ENCODE data around the gene OSBP2. TPM values are rescaled to one million over a fixed set of nuclear protein-coding genes. Genes with fewer than 3 reads are reported as not detected.

Gene OSBP2
- total and polyA plus RNA-seq, 2 of the 13 experiments (the other 11 are each of a cell fraction or from before 2014, with no cell fraction given), result 5.0 to 7.7 TPM

GRCh38 chr22:30881361-30882183, 186.9 kb downstream of the OSBP2 start (continued):
- TF ChIP-seq SMAD9 (CRISPR knock-in tag; IDR thresholded peaks at IDR 0.05) (no peak), SSRP1 (CRISPR knock-in tag; IDR thresholded peaks at IDR 0.05) (no peak), ERF (CRISPR knock-in tag; IDR thresholded peaks at IDR 0.05) (0 out of 2 replicates have a peak, but pooled peaks have one; percentile 12), ZNF101 (CRISPR knock-in tag; IDR thresholded peaks at IDR 0.05; ENCODE audit: borderline replicate concordance, low read depth) (no peak), ZNF430 (CRISPR knock-in tag; IDR thresholded peaks at IDR 0.05) (no peak), ZNF383 (CRISPR knock-in tag; IDR thresholded peaks at IDR 0.05; ENCODE audit: borderline replicate concordance) (no peak), NFYC (CRISPR knock-in tag; IDR thresholded peaks at IDR 0.05) (no peak), TOE1 (CRISPR knock-in tag; IDR thresholded peaks at IDR 0.05) (no peak), NFE2L1 (CRISPR knock-in tag; IDR thresholded peaks at IDR 0.05; ENCODE audit: borderline replicate concordance) (no peak), HIVEP1 (CRISPR knock-in tag; IDR thresholded peaks at IDR 0.05) (no peak; the same call in 1 of the 2 replicates), IRF2 (CRISPR knock-in tag; IDR thresholded peaks at IDR 0.05) (no peak), SAFB2 (CRISPR knock-in tag; IDR thresholded peaks at IDR 0.05; ENCODE audit: borderline replicate concordance, low read depth) (no peak; the same call in 1 of the 2 replicates), ZNF646 (CRISPR knock-in tag; IDR thresholded peaks at IDR 0.05) (no peak), ZNF83 (CRISPR knock-in tag; IDR thresholded peaks at IDR 0.05; ENCODE audit: borderline replicate concordance) (no peak), KDM3A (CRISPR knock-in tag; IDR thresholded peaks at IDR 0.05; ENCODE audit: low read depth) (no peak), SP4 (CRISPR knock-in tag; IDR thresholded peaks at IDR 0.05) (peak; percentile 17; the same call in 1 of the 2 replicates), KDM1A (CRISPR knock-in tag; IDR thresholded peaks at IDR 0.05) (no peak), DPF2 (CRISPR knock-in tag; IDR thresholded peaks at IDR 0.05; ENCODE audit: borderline replicate concordance, low read depth) (0 out of 2 replicates have a peak, but pooled peaks have one; percentile 19), MAX (IDR thresholded peaks at IDR 0.05) (peak; percentile 79), MEIS2 (CRISPR knock-in tag; IDR thresholded peaks at IDR 0.05) (no peak), ZNF234 (CRISPR knock-in tag; conservative IDR thresholded peaks at IDR 0.05) (no peak), SMARCC2 (IDR thresholded peaks at IDR 0.05) (no peak), ZNF513 (CRISPR knock-in tag; conservative IDR thresholded peaks at IDR 0.05) (no peak), TEAD3 (CRISPR knock-in tag; optimal IDR thresholded peaks at IDR 0.05; ENCODE audit: borderline replicate concordance) (no peak)
